Measurements from ENCODE around the gene SAMD4A. TPM values are rescaled to one million over a fixed set of nuclear protein-coding genes. Genes with fewer than 3 reads are reported as not detected.
"Not testable (repeated sequence)": the region's sequence is repeated elsewhere in the genome, so short reads cannot be mapped to it uniquely, and the experiment has no call there.

Gene SAMD4A
- total RNA-seq, 6 experiments from 2014 or later: 33.8 to 53.7 (median 41.0) TPM

- Mint-ChIP-seq H3K27ac (no peak overlapping the region), H3K9me3 (no peaks in the 10 kb centered on the region), H3K4me1 (ENCODE audit: low read depth) (peaks cover 20% of the 10 kb centered on the region)
Observed at GRCh38 chr14:54749180-54749579, 182.3 kb downstream of the SAMD4A start.

GRCh38 chr14:54749727-54750126 is 182.8 kb downstream of the SAMD4A start:
- no peaks in the 10 kb centered on the region for H3K9me3 Mint-ChIP-seq
- H3K27ac Mint-ChIP-seq: no peak overlapping the region
- DNase-seq: no peak
- H3K36me3 Mint-ChIP-seq (ENCODE audit: low read depth): peaks cover 45% of the 10 kb centered on the region
- no peak for TF ChIP-seq CTCF (IDR thresholded peaks at IDR 0.05)
- H3K27me3 Mint-ChIP-seq (ENCODE audit: insufficient read depth): peaks cover 1% of the 10 kb centered on the region; the same call in 1 of the 2 replicates
- H3K4me1 Mint-ChIP-seq (ENCODE audit: low read depth): peaks cover 20% of the 10 kb centered on the region
- no peak overlapping the region for H3K4me3 Mint-ChIP-seq

More at GRCh38 chr14:54749180-54749579, 182.3 kb downstream of the SAMD4A start:
- H3K36me3 Mint-ChIP-seq (ENCODE audit: low read depth): peaks cover 45% of the 10 kb centered on the region
- no peak overlapping the region for H3K4me3 Mint-ChIP-seq
- no peak for TF ChIP-seq CTCF (IDR thresholded peaks at IDR 0.05)
- no peak for DNase-seq
- peaks cover 1% of the 10 kb centered on the region for H3K27me3 Mint-ChIP-seq (ENCODE audit: insufficient read depth)

- not testable (repeated sequence) for H3K27me3 Mint-ChIP-seq (ENCODE audit: insufficient read depth); H3K4me3 Mint-ChIP-seq; DNase-seq; H3K27ac Mint-ChIP-seq; H3K9me3 Mint-ChIP-seq
- peaks cover 23% of the 10 kb centered on the region for H3K4me1 Mint-ChIP-seq (ENCODE audit: low read depth)
- peaks cover 50% of the 10 kb centered on the region for H3K36me3 Mint-ChIP-seq (ENCODE audit: low read depth)
Observed at GRCh38 chr14:54752611-54753010, 185.7 kb downstream of the SAMD4A start.

GRCh38 chr14:54753396-54753795 is 186.5 kb downstream of the SAMD4A start:
- H3K4me1 Mint-ChIP-seq (ENCODE audit: low read depth): peaks cover 19% of the 10 kb centered on the region
- not testable (repeated sequence) for H3K27me3 Mint-ChIP-seq (ENCODE audit: insufficient read depth); H3K4me3 Mint-ChIP-seq; DNase-seq; H3K9me3 Mint-ChIP-seq; H3K27ac Mint-ChIP-seq
- H3K36me3 Mint-ChIP-seq (ENCODE audit: low read depth): peaks cover 45% of the 10 kb centered on the region

- H3K4me3 Mint-ChIP-seq: no peak overlapping the region
- H3K27me3 Mint-ChIP-seq (ENCODE audit: insufficient read depth): peaks cover 1% of the 10 kb centered on the region; the same call in 1 of the 2 replicates
Observed at GRCh38 chr14:54754116-54754622, 187.2 kb downstream of the SAMD4A start.

GRCh38 chr14:54754623-54755386 is 187.9 kb downstream of the SAMD4A start:
- DNase-seq: no peak
- peaks cover 44% of the 10 kb centered on the region for H3K36me3 Mint-ChIP-seq (ENCODE audit: low read depth)
- H3K4me3 Mint-ChIP-seq: no peak overlapping the region
- H3K27ac Mint-ChIP-seq: no peak overlapping the region
- H3K9me3 Mint-ChIP-seq: no peaks in the 10 kb centered on the region
- peaks cover 1% of the 10 kb centered on the region; the same call in 1 of the 2 replicates for H3K27me3 Mint-ChIP-seq (ENCODE audit: insufficient read depth)
- no peak for TF ChIP-seq CTCF (IDR thresholded peaks at IDR 0.05)
- H3K4me1 Mint-ChIP-seq (ENCODE audit: low read depth): peaks cover 10% of the 10 kb centered on the region

More at GRCh38 chr14:54754116-54754622, 187.2 kb downstream of the SAMD4A start:
- Mint-ChIP-seq H3K27ac (no peak overlapping the region), H3K4me1 (ENCODE audit: low read depth) (peaks cover 13% of the 10 kb centered on the region), H3K9me3 (no peaks in the 10 kb centered on the region), H3K36me3 (ENCODE audit: low read depth) (peaks cover 44% of the 10 kb centered on the region)
- no peak for DNase-seq
- no peak for TF ChIP-seq CTCF (IDR thresholded peaks at IDR 0.05)
